D721Med (cell line): Measurements from ENCODE around the gene RABGGTA.

ENCODE experiments used
- DNase-seq: peaks from one replicate; pipeline ENCODE4 v3.0.0; 2011; ENCODE audit warnings: low spot score; ENCODE audit not compliant: insufficient read length
- FAIRE-seq: peaks from 2 replicates; lab custom pipeline; 2011; peaks lifted over from hg19 to GRCh38; lab: Jason Lieb, UNC
- TF ChIP-seq, protein P1 (sequence below): IDR thresholded peaks from 2 replicates; pipeline ENCODE4 v1.5.1; 2012; ENCODE audit warnings: mild to moderate bottlenecking, control low read depth; ENCODE audit not compliant: insufficient read depth; ENCODE audit errors: missing control alignments

Gene RABGGTA

GRCh38 chr14:24253936-24254335 lies 17.5 kb downstream of the RABGGTA start:
- DNase-seq (no peak), FAIRE-seq (no peak)
- TF ChIP-seq, protein P1, sequence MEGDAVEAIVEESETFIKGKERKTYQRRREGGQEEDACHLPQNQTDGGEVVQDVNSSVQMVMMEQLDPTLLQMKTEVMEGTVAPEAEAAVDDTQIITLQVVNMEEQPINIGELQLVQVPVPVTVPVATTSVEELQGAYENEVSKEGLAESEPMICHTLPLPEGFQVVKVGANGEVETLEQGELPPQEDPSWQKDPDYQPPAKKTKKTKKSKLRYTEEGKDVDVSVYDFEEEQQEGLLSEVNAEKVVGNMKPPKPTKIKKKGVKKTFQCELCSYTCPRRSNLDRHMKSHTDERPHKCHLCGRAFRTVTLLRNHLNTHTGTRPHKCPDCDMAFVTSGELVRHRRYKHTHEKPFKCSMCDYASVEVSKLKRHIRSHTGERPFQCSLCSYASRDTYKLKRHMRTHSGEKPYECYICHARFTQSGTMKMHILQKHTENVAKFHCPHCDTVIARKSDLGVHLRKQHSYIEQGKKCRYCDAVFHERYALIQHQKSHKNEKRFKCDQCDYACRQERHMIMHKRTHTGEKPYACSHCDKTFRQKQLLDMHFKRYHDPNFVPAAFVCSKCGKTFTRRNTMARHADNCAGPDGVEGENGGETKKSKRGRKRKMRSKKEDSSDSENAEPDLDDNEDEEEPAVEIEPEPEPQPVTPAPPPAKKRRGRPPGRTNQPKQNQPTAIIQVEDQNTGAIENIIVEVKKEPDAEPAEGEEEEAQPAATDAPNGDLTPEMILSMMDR: no peak

GRCh38 chr14:24252289-24253124 lies 18.9 kb downstream of the RABGGTA start:
- TF ChIP-seq, protein P1: no peak
- DNase-seq (no peak), FAIRE-seq (no peak)

- TF ChIP-seq, protein P1: no peak
- DNase-seq (no peak), FAIRE-seq (no peak)
Observed at GRCh38 chr14:24251880-24252288, 19.5 kb downstream of the RABGGTA start.

GRCh38 chr14:24250354-24250753 lies 21.0 kb downstream of the RABGGTA start:
- DNase-seq (no peak), FAIRE-seq (no peak)
- TF ChIP-seq, protein P1: no peak

DNA sequence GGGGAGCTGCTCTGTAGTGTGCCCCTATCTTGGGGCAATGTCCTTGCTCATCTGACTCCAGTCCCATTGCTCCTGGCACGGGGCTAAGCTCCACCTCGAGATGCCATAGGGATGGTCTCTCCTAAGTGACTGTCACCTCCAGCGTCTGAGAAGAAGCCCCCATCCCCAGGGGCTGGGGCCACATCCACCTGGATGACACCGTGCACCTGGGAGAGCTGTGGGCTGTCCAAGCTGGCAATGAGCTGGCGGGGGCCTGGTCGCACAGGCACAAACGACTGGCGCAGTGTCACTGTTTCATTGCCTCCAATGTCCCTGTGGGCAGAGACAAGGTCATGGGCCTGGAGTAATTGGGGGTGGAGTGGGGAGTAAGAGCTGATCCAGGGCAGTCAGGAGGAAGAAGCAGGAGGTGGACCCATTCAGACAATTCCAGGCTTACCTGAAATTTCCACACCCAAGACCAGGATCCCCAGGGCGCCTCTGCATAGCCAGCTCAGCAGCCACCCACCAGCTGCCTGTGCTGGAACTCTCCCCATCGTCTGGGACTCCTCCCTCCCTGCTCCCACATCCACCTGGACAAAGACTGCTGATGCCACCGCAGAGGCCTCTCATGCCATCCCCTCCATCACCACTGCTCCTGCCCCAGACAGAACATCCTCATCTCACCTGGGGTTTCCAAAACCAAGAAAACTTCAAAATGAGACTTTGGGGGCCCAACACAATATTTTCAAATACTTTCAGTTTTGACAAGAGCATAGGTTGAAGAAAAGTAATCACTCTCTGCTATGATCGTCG lies 22.0 kb downstream of the RABGGTA start:
- FAIRE-seq (no peak), DNase-seq (no peak)
- TF ChIP-seq, protein P1: no peak

DNA sequence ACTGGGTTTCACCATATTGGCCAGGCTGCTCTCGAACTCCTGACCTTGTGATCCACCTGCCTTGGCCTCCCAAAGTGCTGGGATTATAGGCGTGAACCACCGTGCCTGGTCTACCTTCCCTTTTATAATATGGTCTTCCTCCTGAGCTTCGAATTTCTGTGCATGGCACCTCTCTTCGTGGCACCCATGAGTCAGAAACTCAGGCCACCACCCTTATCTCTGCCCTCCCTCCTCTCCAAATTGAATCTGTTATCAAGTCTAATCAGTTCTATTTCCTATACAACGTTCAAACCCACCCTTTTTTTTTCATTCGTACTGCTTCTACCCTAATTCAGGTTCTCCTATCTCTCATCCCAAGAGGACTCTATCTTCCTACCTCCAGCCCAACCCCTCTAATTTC lies 24.0 kb downstream of the RABGGTA start:
- no peak for DNase-seq
- no peak for FAIRE-seq
- TF ChIP-seq, protein P1: no peak
